ENCODE results near the gene SULT2B1.
A peak's percentile ranks its signal among the peaks of the same experiment; 100 is the strongest.

The SULT2B1 gene

DNA sequence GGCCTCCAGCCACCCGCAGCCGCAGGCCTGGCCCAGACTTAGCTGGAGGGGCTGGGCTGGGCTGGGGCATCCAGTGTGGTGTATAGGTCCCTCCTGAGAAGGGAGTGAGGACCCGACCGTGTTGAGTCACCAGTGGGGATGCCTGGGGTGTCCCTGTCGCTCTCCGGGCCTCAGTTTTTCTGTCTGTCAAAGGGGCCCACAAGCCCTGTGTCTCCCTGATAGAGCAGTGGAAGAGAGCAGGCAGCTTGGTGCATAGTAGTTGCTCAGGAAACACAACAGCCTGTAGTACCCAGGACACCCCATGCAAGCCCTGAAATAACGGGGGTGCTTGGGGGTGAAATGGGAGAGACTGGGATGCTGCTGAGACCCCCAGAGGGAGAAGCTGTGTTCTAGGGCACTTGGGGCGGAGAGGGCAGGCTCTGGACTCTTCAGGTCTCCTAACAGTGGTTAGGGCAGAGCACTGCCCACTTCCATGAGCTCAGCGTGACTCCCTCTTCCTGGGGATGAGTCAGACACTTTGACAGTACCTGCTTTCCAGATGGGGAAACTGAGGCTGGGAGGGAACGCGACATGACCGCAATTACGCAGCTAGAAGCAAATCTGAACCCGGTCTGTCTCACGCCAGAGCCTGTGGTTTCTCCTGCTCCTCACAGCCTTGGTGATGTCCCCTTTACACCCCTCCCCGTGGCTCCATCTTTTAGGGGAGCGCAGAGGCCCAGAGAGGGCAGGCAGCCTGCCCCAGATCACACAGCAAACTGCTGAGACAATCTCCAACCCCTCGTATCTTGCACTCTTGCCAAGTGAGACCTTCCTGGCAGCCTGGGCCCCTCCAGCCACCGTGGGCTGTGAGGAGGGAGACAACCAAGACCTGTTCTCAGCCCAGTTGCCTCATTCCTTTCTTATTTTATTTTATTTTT lies 692 bp downstream of the SULT2B1 start:
- Histone ChIP-seq H3K9ac (ENCODE audit: low read length) (no peak overlapping the region), H3K9me3 (ENCODE audit: insufficient read depth, low read depth, low read length) (no peaks in the 10 kb centered on the region), H3K14ac (ENCODE audit: low read length) (peak overlapping the region; percentile 96), H2BK5ac (ENCODE audit: low read depth, low read length, poor library complexity) (peak overlapping the region; percentile 52), H3K4me1 (ENCODE audit: control insufficient read depth in 1 of 2, insufficient read depth in 2 of 2, low read length in 2 of 2) (peaks cover 16 to 19% of the 10 kb centered on the region in 2 experiments), H4K8ac (ENCODE audit: low read depth, low read length) (peak overlapping the region; percentile 84), H3K4me2 (ENCODE audit: low read length) (no peak overlapping the region), H2AFZ (ENCODE audit: insufficient read depth, low read length, poor library complexity) (no peak overlapping the region), H3K4ac (ENCODE audit: low read depth, low read length) (peak overlapping the region; percentile 84), H3K36me3 (ENCODE audit: control insufficient read depth in 1 of 2, insufficient read depth in 2 of 2, low read length in 2 of 2) (no peaks in the 10 kb centered on the region), H3K27ac (ENCODE audit: low read depth, low read length) (peak overlapping the region; percentile 41), H3K79me1 (ENCODE audit: low read length) (peaks cover 32% of the 10 kb centered on the region), H3K23ac (ENCODE audit: low read length) (no peak overlapping the region), H3K27me3 (ENCODE audit: insufficient read depth, low read length) (no peaks in the 10 kb centered on the region), H2BK12ac (ENCODE audit: low read length) (peak overlapping the region; percentile 100), H2AK5ac (ENCODE audit: low read length) (peak overlapping the region; percentile 99), H2BK120ac (ENCODE audit: insufficient read depth, low read length, poor library complexity) (peak overlapping the region; percentile 97), H4K91ac (ENCODE audit: low read depth, low read length) (peak overlapping the region; percentile 97), H3K79me2 (ENCODE audit: control insufficient read depth, insufficient read depth, low read length, poor library complexity) (peaks cover 3% of the 10 kb centered on the region), H4K12ac (ENCODE audit: low read depth, low read length) (peak overlapping the region; percentile 74), H3K4me3 (ENCODE audit: low read depth, low read length) (no peak overlapping the region), H3K18ac (ENCODE audit: low read length) (peak overlapping the region; percentile 94)
- no peak for DNase-seq
- no CpG with 5 or more reads among the region's 19 CpGs for WGBS (ENCODE audit: extremely low coverage, insufficient coverage, insufficient read length)

DNA sequence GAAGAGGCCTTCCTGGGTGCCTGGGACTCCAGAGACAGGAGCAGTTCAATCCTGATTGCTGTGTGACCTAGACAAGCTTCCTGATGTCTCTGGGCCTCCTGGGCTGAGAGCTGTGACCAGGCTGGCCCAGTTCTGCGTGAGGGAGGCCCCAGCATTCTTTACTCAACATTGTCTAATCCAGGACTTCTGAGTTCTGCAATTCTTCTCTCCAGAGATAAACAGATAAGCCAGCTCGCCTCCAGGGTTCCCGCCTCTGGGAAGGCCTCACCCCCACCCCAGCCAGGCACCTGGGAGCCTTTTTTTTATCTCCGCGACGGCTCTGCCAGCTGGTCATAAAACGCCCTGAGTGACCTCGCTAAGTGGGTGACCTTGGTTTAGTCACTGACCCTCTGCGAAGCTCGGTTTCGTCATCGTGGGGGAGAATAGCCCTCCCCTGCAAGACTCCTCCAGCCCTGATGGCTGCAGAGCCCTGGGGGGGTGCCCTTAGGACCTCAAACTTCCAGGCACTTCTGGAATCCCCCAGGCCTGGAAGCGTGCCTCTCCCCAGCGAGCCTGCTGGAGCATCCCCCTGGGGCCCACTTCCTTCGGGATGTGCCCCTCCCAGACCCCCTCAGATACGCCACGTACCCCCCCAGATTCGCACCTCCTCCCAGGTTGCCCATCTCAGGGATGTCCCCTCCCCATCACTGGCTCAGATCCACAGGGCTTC lies 1.9 kb downstream of the SULT2B1 start:
- Histone ChIP-seq H3K9ac (ENCODE audit: low read length) (no peak overlapping the region), H3K23ac (ENCODE audit: low read length) (no peak overlapping the region), H3K79me1 (ENCODE audit: low read length) (peaks cover 32% of the 10 kb centered on the region), H4K8ac (ENCODE audit: low read depth, low read length) (peak overlapping the region; percentile 75), H2BK120ac (ENCODE audit: insufficient read depth, low read length, poor library complexity) (peak overlapping the region; percentile 95), H3K79me2 (ENCODE audit: control insufficient read depth, insufficient read depth, low read length, poor library complexity) (peaks cover 3% of the 10 kb centered on the region), H2BK5ac (ENCODE audit: low read depth, low read length, poor library complexity) (peak overlapping the region; percentile 96), H2BK12ac (ENCODE audit: low read length) (peak overlapping the region; percentile 78), H3K27ac (ENCODE audit: low read depth, low read length) (peak overlapping the region; percentile 97), H3K14ac (ENCODE audit: low read length) (peak overlapping the region; percentile 81), H3K4me3 (ENCODE audit: low read depth, low read length) (no peak overlapping the region), H3K9me3 (ENCODE audit: insufficient read depth, low read depth, low read length) (no peaks in the 10 kb centered on the region), H3K27me3 (ENCODE audit: insufficient read depth, low read length) (no peaks in the 10 kb centered on the region), H3K18ac (ENCODE audit: low read length) (peak overlapping the region; percentile 87), H3K4me2 (ENCODE audit: low read length) (peak overlapping the region; percentile 51), H3K36me3 (ENCODE audit: control insufficient read depth in 1 of 2, insufficient read depth in 2 of 2, low read length in 2 of 2) (no peaks in the 10 kb centered on the region), H4K12ac (ENCODE audit: low read depth, low read length) (no peak overlapping the region), H3K4me1 (ENCODE audit: control insufficient read depth in 1 of 2, insufficient read depth in 2 of 2, low read length in 2 of 2) (peaks cover 18 to 19% of the 10 kb centered on the region in 2 experiments), H2AK5ac (ENCODE audit: low read length) (peak overlapping the region; percentile 77), H3K4ac (ENCODE audit: low read depth, low read length) (peak overlapping the region; percentile 70), H2AFZ (ENCODE audit: insufficient read depth, low read length, poor library complexity) (peak overlapping the region; percentile 30), H4K91ac (ENCODE audit: low read depth, low read length) (peak overlapping the region; percentile 97)
- DNase-seq: peak; percentile 99
- WGBS (ENCODE audit: extremely low coverage, insufficient coverage, insufficient read length): no CpG with 5 or more reads among the region's 18 CpGs

DNA sequence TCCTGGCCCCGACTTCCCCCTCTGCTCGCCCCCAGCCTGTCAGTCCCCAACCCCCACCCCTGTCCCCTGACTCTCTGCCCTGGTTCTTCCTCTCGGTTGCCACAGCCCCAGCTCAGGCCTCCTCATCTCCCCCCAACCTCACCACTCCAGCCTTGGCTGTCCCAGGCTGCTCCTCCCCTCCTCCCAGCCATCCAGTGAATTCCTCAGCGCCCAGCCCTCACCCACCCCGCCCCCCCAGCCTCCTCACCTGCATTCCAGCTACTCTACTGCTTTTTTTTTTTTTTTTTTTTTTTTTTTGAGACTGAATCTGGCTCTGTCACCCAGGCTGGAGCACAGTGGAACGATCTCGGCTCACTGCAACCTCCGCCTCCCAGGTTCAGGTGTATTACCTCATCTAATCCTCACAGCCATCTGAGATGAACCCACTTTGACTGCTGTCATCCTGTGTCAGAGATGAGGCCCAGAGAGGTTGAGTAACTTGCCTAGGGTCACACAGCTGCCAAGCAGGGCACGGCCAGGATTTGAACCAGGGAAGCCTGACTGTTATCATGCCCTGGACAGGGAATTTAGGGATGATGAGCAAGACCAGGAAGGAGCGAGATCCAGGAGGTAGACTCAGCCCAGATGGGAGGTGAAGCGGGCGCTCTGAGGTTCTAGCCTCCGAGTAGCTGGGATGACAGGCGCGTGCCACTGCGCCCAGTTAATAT lies 2.6 kb downstream of the SULT2B1 start:
- peak overlapping the region; percentile 96 for H4K91ac ChIP-seq (ENCODE audit: low read depth, low read length)
- peaks cover 3% of the 10 kb centered on the region for H3K79me2 ChIP-seq (ENCODE audit: control insufficient read depth, insufficient read depth, low read length, poor library complexity)
- H3K4me1 ChIP-seq (ENCODE audit: control insufficient read depth in 1 of 2, insufficient read depth in 2 of 2, low read length in 2 of 2): peaks cover 18 to 19% of the 10 kb centered on the region in 2 experiments
- H3K23ac ChIP-seq (ENCODE audit: low read length): no peak overlapping the region
- peak overlapping the region; percentile 89 for H3K18ac ChIP-seq (ENCODE audit: low read length)
- H3K27me3 ChIP-seq (ENCODE audit: insufficient read depth, low read length): no peaks in the 10 kb centered on the region
- H3K4me2 ChIP-seq (ENCODE audit: low read length): peak overlapping the region; percentile 51
- no peak overlapping the region for H3K9ac ChIP-seq (ENCODE audit: low read length)
- peak overlapping the region; percentile 97 for H3K27ac ChIP-seq (ENCODE audit: low read depth, low read length)
- peak overlapping the region; percentile 95 for H2BK120ac ChIP-seq (ENCODE audit: insufficient read depth, low read length, poor library complexity)
- peak; percentile 81 to 86 for DNase-seq
- peak overlapping the region; percentile 96 for H2BK5ac ChIP-seq (ENCODE audit: low read depth, low read length, poor library complexity)
- H2AFZ ChIP-seq (ENCODE audit: insufficient read depth, low read length, poor library complexity): peak overlapping the region; percentile 30
- peak overlapping the region; percentile 99 for H2BK12ac ChIP-seq (ENCODE audit: low read length)
- H3K4me3 ChIP-seq (ENCODE audit: low read depth, low read length): no peak overlapping the region
- peak overlapping the region; percentile 75 for H4K8ac ChIP-seq (ENCODE audit: low read depth, low read length)
- peak overlapping the region; percentile 71 for H2AK5ac ChIP-seq (ENCODE audit: low read length)
- no CpG with 5 or more reads among the region's 16 CpGs for WGBS (ENCODE audit: extremely low coverage, insufficient coverage, insufficient read length)
- H3K36me3 ChIP-seq (ENCODE audit: control insufficient read depth in 1 of 2, insufficient read depth in 2 of 2, low read length in 2 of 2): no peaks in the 10 kb centered on the region
- peaks cover 32% of the 10 kb centered on the region for H3K79me1 ChIP-seq (ENCODE audit: low read length)
- H3K9me3 ChIP-seq (ENCODE audit: insufficient read depth, low read depth, low read length): no peaks in the 10 kb centered on the region
- peak overlapping the region; percentile 80 for H3K14ac ChIP-seq (ENCODE audit: low read length)
- H3K4ac ChIP-seq (ENCODE audit: low read depth, low read length): peak overlapping the region; percentile 69
- no peak overlapping the region for H4K12ac ChIP-seq (ENCODE audit: low read depth, low read length)

DNA sequence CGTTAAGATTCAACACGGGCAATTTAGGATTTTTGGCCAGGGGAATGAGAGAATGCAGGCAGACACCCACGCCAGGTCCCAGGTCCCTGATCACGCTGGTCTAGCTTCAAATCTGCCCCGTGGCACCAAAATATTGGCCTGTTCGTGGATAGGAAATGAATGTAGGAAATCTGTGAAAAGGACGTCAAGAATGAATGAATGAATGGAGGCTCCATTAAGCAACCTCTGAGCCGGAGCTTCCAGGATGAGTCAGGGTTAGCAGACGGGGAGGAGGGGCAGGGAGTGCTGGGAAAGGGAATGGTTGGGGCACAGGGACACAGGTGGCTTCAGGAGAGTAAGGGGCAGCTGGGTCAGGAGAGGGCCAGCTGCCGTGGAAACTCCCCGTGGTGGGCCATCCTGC lies 4.2 kb downstream of the SULT2B1 start:
- no peak overlapping the region for H3K4me3 ChIP-seq (ENCODE audit: low read depth, low read length)
- no peak overlapping the region for H3K14ac ChIP-seq (ENCODE audit: low read length)
- H2AK5ac ChIP-seq (ENCODE audit: low read length): no peak overlapping the region
- H3K4ac ChIP-seq (ENCODE audit: low read depth, low read length): no peak overlapping the region
- H3K79me1 ChIP-seq (ENCODE audit: low read length): peaks cover 32% of the 10 kb centered on the region
- peak overlapping the region; percentile 77 for H2BK12ac ChIP-seq (ENCODE audit: low read length)
- no peak overlapping the region for H3K18ac ChIP-seq (ENCODE audit: low read length)
- no peak overlapping the region for H4K12ac ChIP-seq (ENCODE audit: low read depth, low read length)
- H3K9me3 ChIP-seq (ENCODE audit: insufficient read depth, low read depth, low read length): no peaks in the 10 kb centered on the region
- H3K27me3 ChIP-seq (ENCODE audit: insufficient read depth, low read length): no peaks in the 10 kb centered on the region
- no CpG with 5 or more reads among the region's 11 CpGs for WGBS (ENCODE audit: extremely low coverage, insufficient coverage, insufficient read length)
- H3K23ac ChIP-seq (ENCODE audit: low read length): no peak overlapping the region
- peak; percentile 83 to 95 for DNase-seq
- H2BK120ac ChIP-seq (ENCODE audit: insufficient read depth, low read length, poor library complexity): peak overlapping the region; percentile 41
- peak overlapping the region; percentile 58 for H4K91ac ChIP-seq (ENCODE audit: low read depth, low read length)
- peak overlapping the region; percentile 28 for H3K27ac ChIP-seq (ENCODE audit: low read depth, low read length)
- no peak overlapping the region for H4K8ac ChIP-seq (ENCODE audit: low read depth, low read length)
- H2BK5ac ChIP-seq (ENCODE audit: low read depth, low read length, poor library complexity): peak overlapping the region; percentile 0
- H3K4me1 ChIP-seq (ENCODE audit: control insufficient read depth in 1 of 2, insufficient read depth in 2 of 2, low read length in 2 of 2): peaks cover 18 to 19% of the 10 kb centered on the region in 2 experiments
- H3K79me2 ChIP-seq (ENCODE audit: control insufficient read depth, insufficient read depth, low read length, poor library complexity): peaks cover 3% of the 10 kb centered on the region
- H3K36me3 ChIP-seq (ENCODE audit: control insufficient read depth in 1 of 2, insufficient read depth in 2 of 2, low read length in 2 of 2): no peaks in the 10 kb centered on the region
- no peak overlapping the region for H2AFZ ChIP-seq (ENCODE audit: insufficient read depth, low read length, poor library complexity)
- H3K9ac ChIP-seq (ENCODE audit: low read length): no peak overlapping the region
- peak overlapping the region; percentile 1 for H3K4me2 ChIP-seq (ENCODE audit: low read length)

All from trophoblast cell (in vitro differentiated cells and primary cell).